Heart left ventricle (tissue), 13 donors: Measurements from ENCODE around the gene ZNF25.

ENCODE experiments used
- POLR2A ChIP-seq, 2 donors: fragments of 450-650 bp; IDR thresholded peaks; one replicate each; pipeline ENCODE4 v1.6.1; 2017; ENCODE audit warnings: antibody characterized with exemption in 2 of 2, mild to moderate bottlenecking in 2 of 2, moderate library complexity in 2 of 2
- TF ChIP-seq, protein P1 (sequence below), 12 donors: fragments of 200-600 bp; sonication (generic) in 4 of 12; IDR thresholded peaks; one replicate each; pipeline versions ENCODE4 v1.5.0 to v1.8.0; 2018 to 2022; ENCODE audit warnings: antibody characterized with exemption in 12 of 12, mild to moderate bottlenecking in 5 of 12
- donor health status: ischemic (EF 13 %, LVEDD 7.1; RV severe dilation, severe dysfunction).
- donor health status: DM: no; HTN: yes; CAD: no.
- donor health status: DM: no; HTN: no; CAD: no.
- donor health status: ischemic (EF 25% LVEDD 6.9; RV normal size, moderate dysfunction).
- donor health status: ischemic (EF 25% LVEDD 5.7; RV mildly dilated, moderate dysfunction).
- donor health status: ischemic (EF 35%, LVEDD 5.7; RV mildly dilated, moderate dysfunction).
- donor health status: nonischemic (EF 11% LVEDD 7.7; RV severe dilation, severe dysfunction).
- donor health status: DM: yes; HTN: yes; CAD: no.
- donor health status: PGD.
- donor health status: ischemic (EF 29% LVEDD 5.4; RV normal size, mild dysfunction).
- donor health status: nonischemic (EF 23%, LVEDD 6.1; RV moderate dilation, normal function).

DNA sequence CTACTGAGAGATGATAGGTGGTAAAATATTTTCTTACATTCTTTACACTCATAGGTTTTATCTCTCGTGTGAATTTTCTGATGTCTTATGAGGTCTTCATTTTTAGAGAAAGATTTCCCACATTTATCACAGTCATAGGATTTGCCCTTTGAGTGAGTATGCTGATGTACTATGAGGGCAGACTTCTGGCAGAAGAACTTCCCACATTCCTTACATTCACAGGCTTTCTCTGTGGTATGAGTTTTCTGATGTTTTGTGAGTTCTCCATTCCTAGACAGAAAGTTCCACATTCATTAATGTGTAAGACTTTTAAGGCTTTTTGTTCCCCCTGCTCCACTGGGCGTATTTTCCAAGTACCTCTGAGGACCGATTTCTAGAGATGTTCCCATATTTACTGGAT is 23.5 kb downstream of the ZNF25 start:
- TF ChIP-seq, protein P1, sequence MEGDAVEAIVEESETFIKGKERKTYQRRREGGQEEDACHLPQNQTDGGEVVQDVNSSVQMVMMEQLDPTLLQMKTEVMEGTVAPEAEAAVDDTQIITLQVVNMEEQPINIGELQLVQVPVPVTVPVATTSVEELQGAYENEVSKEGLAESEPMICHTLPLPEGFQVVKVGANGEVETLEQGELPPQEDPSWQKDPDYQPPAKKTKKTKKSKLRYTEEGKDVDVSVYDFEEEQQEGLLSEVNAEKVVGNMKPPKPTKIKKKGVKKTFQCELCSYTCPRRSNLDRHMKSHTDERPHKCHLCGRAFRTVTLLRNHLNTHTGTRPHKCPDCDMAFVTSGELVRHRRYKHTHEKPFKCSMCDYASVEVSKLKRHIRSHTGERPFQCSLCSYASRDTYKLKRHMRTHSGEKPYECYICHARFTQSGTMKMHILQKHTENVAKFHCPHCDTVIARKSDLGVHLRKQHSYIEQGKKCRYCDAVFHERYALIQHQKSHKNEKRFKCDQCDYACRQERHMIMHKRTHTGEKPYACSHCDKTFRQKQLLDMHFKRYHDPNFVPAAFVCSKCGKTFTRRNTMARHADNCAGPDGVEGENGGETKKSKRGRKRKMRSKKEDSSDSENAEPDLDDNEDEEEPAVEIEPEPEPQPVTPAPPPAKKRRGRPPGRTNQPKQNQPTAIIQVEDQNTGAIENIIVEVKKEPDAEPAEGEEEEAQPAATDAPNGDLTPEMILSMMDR (IDR thresholded peaks at IDR 0.05), result no peak
- no peak for TF ChIP-seq POLR2A (IDR thresholded peaks at IDR 0.05)
